GM10266 (cell line): Measurements from ENCODE around the gene SND1.

Experiments
- DNase-seq: peaks from one replicate; pipeline ENCODE4 v3.0.0; 2012; ENCODE audit errors: extremely low spot score
- TF ChIP-seq, protein P1 (sequence below): IDR thresholded peaks from 2 replicates; pipeline ENCODE4 v1.5.1; 2012; ENCODE audit warnings: mild to moderate bottlenecking, low read depth; ENCODE audit not compliant: control insufficient read depth, insufficient read depth; ENCODE audit errors: missing control alignments

SND1 gene

GRCh38 chr7:128097211-128097731, 445.3 kb downstream of the SND1 start:
- no peak for DNase-seq
- TF ChIP-seq, protein P1, sequence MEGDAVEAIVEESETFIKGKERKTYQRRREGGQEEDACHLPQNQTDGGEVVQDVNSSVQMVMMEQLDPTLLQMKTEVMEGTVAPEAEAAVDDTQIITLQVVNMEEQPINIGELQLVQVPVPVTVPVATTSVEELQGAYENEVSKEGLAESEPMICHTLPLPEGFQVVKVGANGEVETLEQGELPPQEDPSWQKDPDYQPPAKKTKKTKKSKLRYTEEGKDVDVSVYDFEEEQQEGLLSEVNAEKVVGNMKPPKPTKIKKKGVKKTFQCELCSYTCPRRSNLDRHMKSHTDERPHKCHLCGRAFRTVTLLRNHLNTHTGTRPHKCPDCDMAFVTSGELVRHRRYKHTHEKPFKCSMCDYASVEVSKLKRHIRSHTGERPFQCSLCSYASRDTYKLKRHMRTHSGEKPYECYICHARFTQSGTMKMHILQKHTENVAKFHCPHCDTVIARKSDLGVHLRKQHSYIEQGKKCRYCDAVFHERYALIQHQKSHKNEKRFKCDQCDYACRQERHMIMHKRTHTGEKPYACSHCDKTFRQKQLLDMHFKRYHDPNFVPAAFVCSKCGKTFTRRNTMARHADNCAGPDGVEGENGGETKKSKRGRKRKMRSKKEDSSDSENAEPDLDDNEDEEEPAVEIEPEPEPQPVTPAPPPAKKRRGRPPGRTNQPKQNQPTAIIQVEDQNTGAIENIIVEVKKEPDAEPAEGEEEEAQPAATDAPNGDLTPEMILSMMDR: no peak

DNA sequence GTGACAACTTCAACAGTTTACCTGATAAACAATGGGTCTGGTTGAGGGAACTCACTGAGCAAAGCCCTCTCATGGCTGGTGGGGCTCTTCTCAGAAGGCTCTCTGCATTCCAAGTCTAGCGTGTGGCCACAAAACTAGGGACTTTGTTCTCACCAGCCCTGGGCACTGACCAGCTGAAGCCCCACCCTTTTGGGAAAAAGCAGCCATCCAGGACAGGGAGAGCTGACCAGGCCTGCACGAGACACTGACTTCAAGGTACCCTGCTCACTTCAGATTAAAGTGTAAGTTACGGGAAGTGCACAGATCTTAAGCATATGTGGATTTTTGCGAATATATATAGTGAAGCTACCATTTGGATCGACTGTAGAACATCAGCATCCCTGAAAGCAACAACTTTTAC, 446.6 kb downstream of the SND1 start:
- DNase-seq: no peak
- TF ChIP-seq, protein P1: no peak

DNA sequence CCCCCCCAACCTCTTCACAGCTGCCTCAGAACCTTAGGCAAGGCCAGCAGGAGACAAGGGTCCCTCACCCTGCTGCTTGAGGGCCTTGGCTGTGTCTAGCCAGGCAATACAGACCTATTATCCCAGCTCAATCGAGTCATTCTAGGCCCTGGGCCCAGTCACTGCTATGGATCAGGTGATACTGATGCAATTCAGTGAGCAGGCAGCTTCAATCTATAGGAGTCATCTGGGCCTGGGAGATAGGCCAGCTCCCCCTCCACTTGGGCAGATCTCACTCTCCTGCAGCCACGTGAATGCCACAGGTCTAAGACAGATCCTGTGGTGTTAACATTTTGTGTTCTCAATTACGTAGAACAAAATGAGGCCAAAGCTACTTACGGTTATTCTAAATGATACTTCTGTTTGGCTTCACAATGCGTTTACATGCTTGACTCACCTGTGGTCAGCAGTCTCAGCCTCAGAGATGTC, 447.2 kb downstream of the SND1 start:
- DNase-seq: no peak
- TF ChIP-seq, protein P1: no peak

- TF ChIP-seq, protein P1: no peak
Observed at GRCh38 chr7:128100225-128100948, 448.4 kb downstream of the SND1 start.

GRCh38 chr7:128100949-128101713, 449.1 kb downstream of the SND1 start:
- TF ChIP-seq, protein P1: no peak
- no peak for DNase-seq

More at GRCh38 chr7:128100225-128100948, 448.4 kb downstream of the SND1 start:
- DNase-seq: no peak

- no peak for DNase-seq
- TF ChIP-seq, protein P1: no peak
Observed at GRCh38 chr7:128102490-128103291, 450.7 kb downstream of the SND1 start.
